ENCODE results near the gene CAPN2. TPM values are rescaled to one million over a fixed set of nuclear protein-coding genes. Genes with fewer than 3 reads are reported as not detected.

Gene CAPN2
- total RNA-seq, 1 donor from 2014 or later: 271 TPM

DNA sequence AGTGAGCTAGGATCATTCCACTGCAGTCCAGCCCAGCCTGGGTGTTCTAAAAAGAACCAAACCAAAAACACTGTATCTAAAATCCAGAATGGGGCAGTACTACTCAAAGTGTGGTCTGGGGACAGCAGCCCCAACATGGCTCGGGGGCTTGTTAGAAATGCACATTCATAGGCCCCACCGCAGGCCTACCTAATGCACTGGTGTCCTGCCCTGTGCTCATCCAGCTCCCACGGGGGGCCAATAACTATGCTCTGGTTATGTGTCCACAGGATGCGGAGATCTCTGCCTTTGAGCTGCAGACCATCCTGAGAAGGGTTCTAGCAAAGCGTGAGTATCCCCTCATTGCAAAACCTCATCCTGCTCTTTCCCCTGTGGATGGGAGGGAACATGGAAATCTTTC, 51.5 kb downstream of the CAPN2 start:
- Mint-ChIP-seq H3K9me3 (ENCODE audit: unreplicated experiment) (no peaks in the 10 kb centered on the region), H3K27ac (ENCODE audit: unreplicated experiment) (no peak overlapping the region), H3K4me1 (ENCODE audit: unreplicated experiment) (peaks cover 8% of the 10 kb centered on the region), H3K36me3 (ENCODE audit: unreplicated experiment) (peaks cover 35% of the 10 kb centered on the region), H3K27me3 (ENCODE audit: unreplicated experiment) (no peaks in the 10 kb centered on the region), H3K4me3 (ENCODE audit: unreplicated experiment) (no peak overlapping the region)
- no peak for TF ChIP-seq CTCF (IDR thresholded peaks at IDR 0.05)
- no peak for DNase-seq (ENCODE audit: extremely low spot score, unreplicated experiment)

GRCh38 chr1:223765036-223765718, 52.8 kb downstream of the CAPN2 start:
- Mint-ChIP-seq H3K36me3 (ENCODE audit: unreplicated experiment) (peaks cover 35% of the 10 kb centered on the region), H3K27ac (ENCODE audit: unreplicated experiment) (peak overlapping the region; percentile 34), H3K4me1 (ENCODE audit: unreplicated experiment) (peaks cover 10% of the 10 kb centered on the region), H3K4me3 (ENCODE audit: unreplicated experiment) (no peak overlapping the region), H3K27me3 (ENCODE audit: unreplicated experiment) (no peaks in the 10 kb centered on the region), H3K9me3 (ENCODE audit: unreplicated experiment) (no peaks in the 10 kb centered on the region)
- no peak for TF ChIP-seq CTCF (IDR thresholded peaks at IDR 0.05)
- no peak for DNase-seq (ENCODE audit: extremely low spot score, unreplicated experiment)

- H3K4me1 Mint-ChIP-seq (ENCODE audit: unreplicated experiment): peaks cover 16% of the 10 kb centered on the region
- H3K27ac Mint-ChIP-seq (ENCODE audit: unreplicated experiment): no peak overlapping the region
- no peaks in the 10 kb centered on the region for H3K27me3 Mint-ChIP-seq (ENCODE audit: unreplicated experiment)
- no peak for DNase-seq (ENCODE audit: extremely low spot score, unreplicated experiment)
- H3K36me3 Mint-ChIP-seq (ENCODE audit: unreplicated experiment): peaks cover 35% of the 10 kb centered on the region
- H3K4me3 Mint-ChIP-seq (ENCODE audit: unreplicated experiment): no peak overlapping the region
- no peaks in the 10 kb centered on the region for H3K9me3 Mint-ChIP-seq (ENCODE audit: unreplicated experiment)
- no peak for TF ChIP-seq CTCF (IDR thresholded peaks at IDR 0.05)
Observed at GRCh38 chr1:223765719-223766340, 53.5 kb downstream of the CAPN2 start.

GRCh38 chr1:223770621-223771315, 58.4 kb downstream of the CAPN2 start:
- Mint-ChIP-seq H3K36me3 (ENCODE audit: unreplicated experiment) (peaks cover 31% of the 10 kb centered on the region), H3K4me1 (ENCODE audit: unreplicated experiment) (peaks cover 40% of the 10 kb centered on the region), H3K4me3 (ENCODE audit: unreplicated experiment) (no peak overlapping the region), H3K9me3 (ENCODE audit: unreplicated experiment) (no peaks in the 10 kb centered on the region), H3K27me3 (ENCODE audit: unreplicated experiment) (no peaks in the 10 kb centered on the region), H3K27ac (ENCODE audit: unreplicated experiment) (peak overlapping the region; percentile 87)
- DNase-seq (ENCODE audit: extremely low spot score, unreplicated experiment): peak; percentile 73
- TF ChIP-seq CTCF (IDR thresholded peaks at IDR 0.05): no peak

DNA sequence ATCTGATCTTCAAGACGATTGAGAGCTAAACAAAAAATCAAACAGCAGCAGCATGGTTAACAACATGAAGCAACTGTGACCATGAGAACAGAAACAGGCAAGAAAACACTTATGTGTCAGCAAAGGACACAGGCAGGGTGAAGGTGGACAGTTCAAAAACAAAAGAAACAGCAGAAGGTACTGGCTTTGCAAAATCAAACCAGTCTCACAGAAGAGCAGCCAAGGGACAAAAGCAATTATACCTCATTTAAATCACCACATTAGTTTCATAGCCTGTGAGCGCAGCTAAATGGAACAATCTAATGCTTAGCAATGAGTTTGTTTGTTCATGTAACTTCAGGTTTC, 59.1 kb downstream of the CAPN2 start:
- peak overlapping the region; percentile 87 for H3K27ac Mint-ChIP-seq (ENCODE audit: unreplicated experiment)
- H3K4me3 Mint-ChIP-seq (ENCODE audit: unreplicated experiment): peak overlapping the region; percentile 5
- peaks cover 47% of the 10 kb centered on the region for H3K4me1 Mint-ChIP-seq (ENCODE audit: unreplicated experiment)
- no peak for DNase-seq (ENCODE audit: extremely low spot score, unreplicated experiment)
- H3K27me3 Mint-ChIP-seq (ENCODE audit: unreplicated experiment): no peaks in the 10 kb centered on the region
- H3K36me3 Mint-ChIP-seq (ENCODE audit: unreplicated experiment): peaks cover 32% of the 10 kb centered on the region
- H3K9me3 Mint-ChIP-seq (ENCODE audit: unreplicated experiment): no peaks in the 10 kb centered on the region
- TF ChIP-seq CTCF (IDR thresholded peaks at IDR 0.05): no peak

Data from osteocyte (in vitro differentiated cells).